ENCODE results near the gene PTPRA. TPM values are rescaled to one million over a fixed set of nuclear protein-coding genes. Genes with fewer than 3 reads are reported as not detected.
A peak's percentile ranks its signal among the peaks of the same experiment; 100 is the strongest.

The PTPRA gene
- total and polyA plus RNA-seq, 8 donors = 8.1 to 157 (median 21.8) TPM

- H3K27ac ChIP-seq = no peak overlapping the region
- H3K4me3 ChIP-seq = no peak overlapping the region
- H3K4me1 ChIP-seq = peaks cover 0 to 22% (median 7%) of the 10 kb centered on the region in 4 donors
- intact Hi-C loops (cut with DNase I; ENCODE audit: low total_unique reads) = no loop called here
- peak in 1 of 2 donors; percentile 36 for DNase-seq
- H3K9me3 ChIP-seq = no peaks in the 10 kb centered on the region
- no peaks in the 10 kb centered on the region for H3K27me3 ChIP-seq
- peaks cover 0 to 5% (median 0%) of the 10 kb centered on the region in 4 donors for H3K36me3 ChIP-seq
- TF ChIP-seq EP300 (IDR thresholded peaks at IDR 0.05) (no peak), POLR2AphosphoS5 (IDR thresholded peaks at IDR 0.05) (no peak), POLR2A (IDR thresholded peaks at IDR 0.05) (no peak), CTCF (IDR thresholded peaks at IDR 0.05) (no peak)
Observed at GRCh38 chr20:2942439-2942838, 69.2 kb downstream of the PTPRA start.

GRCh38 chr20:2946988-2947961, 74.0 kb downstream of the PTPRA start:
- H3K27ac ChIP-seq = no peak overlapping the region

GRCh38 chr20:2948968-2949367, 75.7 kb downstream of the PTPRA start:
- Histone ChIP-seq H3K27ac (no peak overlapping the region), H3K4me1 (peaks cover 0 to 10% (median 4%) of the 10 kb centered on the region in 4 donors), H3K36me3 (peaks cover 0 to 23% (median 21%) of the 10 kb centered on the region in 4 donors), H3K4me3 (no peak overlapping the region), H3K27me3 (no peaks in the 10 kb centered on the region), H3K9me3 (no peaks in the 10 kb centered on the region)
- DNase-seq = no peak
- 94 to 100% (median 96%) methylated on average over 1 of the region's 1 CpG for WGBS, 5 donors
- intact Hi-C loops (cut with DNase I; ENCODE audit: low total_unique reads) = no loop called here
- no peak for TF ChIP-seq CTCF (IDR thresholded peaks at IDR 0.05)
- no peak for TF ChIP-seq POLR2A (IDR thresholded peaks at IDR 0.05)
- TF ChIP-seq EP300 (IDR thresholded peaks at IDR 0.05) = no peak
- no peak for TF ChIP-seq POLR2AphosphoS5 (IDR thresholded peaks at IDR 0.05)

More at GRCh38 chr20:2946988-2947961, 74.0 kb downstream of the PTPRA start:
- 47 to 67% (median 56%) methylated on average over 5 of the region's 5 CpGs for WGBS, 5 donors
- H3K9me3 ChIP-seq = no peaks in the 10 kb centered on the region
- H3K36me3 ChIP-seq = peaks cover 0 to 23% (median 21%) of the 10 kb centered on the region in 4 donors
- DNase-seq = peak in 1 of 2 donors; percentile 78
- H3K4me1 ChIP-seq = peaks cover 0 to 12% (median 5%) of the 10 kb centered on the region in 4 donors
- TF ChIP-seq CTCF (IDR thresholded peaks at IDR 0.05) (no peak), POLR2A (IDR thresholded peaks at IDR 0.05) (no peak), EP300 (IDR thresholded peaks at IDR 0.05) (no peak), POLR2AphosphoS5 (IDR thresholded peaks at IDR 0.05) (no peak)
- H3K27me3 ChIP-seq = no peaks in the 10 kb centered on the region
- H3K4me3 ChIP-seq = no peak overlapping the region
- intact Hi-C loops (cut with DNase I; ENCODE audit: low total_unique reads) = no loop called here

GRCh38 chr20:2952766-2953165, 79.5 kb downstream of the PTPRA start:
- intact Hi-C loops (cut with DNase I; ENCODE audit: low total_unique reads) = no loop called here
- no peak for TF ChIP-seq POLR2A (IDR thresholded peaks at IDR 0.05)
- TF ChIP-seq EP300 (IDR thresholded peaks at IDR 0.05) = no peak
- TF ChIP-seq POLR2AphosphoS5 (IDR thresholded peaks at IDR 0.05) = no peak
- TF ChIP-seq CTCF (IDR thresholded peaks at IDR 0.05) = no peak
- 74 to 84% (median 78%) methylated on average over 1 of the region's 1 CpG for WGBS, 5 donors

More at GRCh38 chr20:2952766-2953165, 79.5 kb downstream of the PTPRA start:
- Histone ChIP-seq H3K36me3 (peaks cover 0 to 33% (median 24%) of the 10 kb centered on the region in 4 donors), H3K4me1 (peaks cover 0 to under 1% (median 0%) of the 10 kb centered on the region in 4 donors), H3K27me3 (no peaks in the 10 kb centered on the region), H3K9me3 (no peaks in the 10 kb centered on the region), H3K4me3 (no peak overlapping the region), H3K27ac (no peak overlapping the region)
- no peak for DNase-seq

Measured in stomach (tissue), 9 donors.